Fibroblast of pulmonary artery (primary cell): ENCODE results near the gene IER5.

ENCODE experiments used
- DNase-seq: peaks from one replicate; pipeline ENCODE4 v3.0.0-alpha.2; 2010; ENCODE audit warnings: low read depth
- H3K4me3 ChIP-seq: replicated peaks from 2 replicates; pipeline ENCODE4 v1.5.1; 2011; ENCODE audit warnings: low read depth, mild to moderate bottlenecking, control low read depth, low read length, moderate library complexity
- CTCF ChIP-seq: IDR thresholded peaks from 2 replicates; pipeline ENCODE4 v1.5.1; 2011; ENCODE audit warnings: mild to moderate bottlenecking, control low read depth, low read length, inconsistent platforms; ENCODE audit errors: missing control alignments

IER5 gene

GRCh38 chr1:181083842-181084605 lies 4.5 kb upstream of the IER5 start:
- peak; percentile 74 for DNase-seq
- TF ChIP-seq CTCF, result peak; percentile 59
- no peak overlapping the region for H3K4me3 ChIP-seq

DNA sequence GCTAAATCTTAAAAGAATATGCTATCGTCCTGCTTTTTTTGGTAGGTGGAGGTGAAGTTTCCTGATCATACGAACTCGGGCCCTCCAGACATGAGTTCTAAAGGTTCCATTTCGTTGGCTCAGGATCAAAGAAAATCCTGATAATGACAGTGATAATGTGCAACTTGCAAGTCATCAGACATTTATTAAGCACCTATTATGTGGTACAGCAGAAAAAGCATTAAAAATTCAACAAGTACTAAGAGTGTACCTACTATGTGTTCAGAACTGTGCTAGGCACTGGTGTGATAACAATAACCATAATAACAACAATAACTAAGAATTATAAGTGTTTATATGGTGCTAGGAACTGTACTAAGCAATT lies 3.9 kb upstream of the IER5 start:
- DNase-seq, result no peak
- H3K4me3 ChIP-seq, result no peak overlapping the region
- no peak for TF ChIP-seq CTCF

DNA sequence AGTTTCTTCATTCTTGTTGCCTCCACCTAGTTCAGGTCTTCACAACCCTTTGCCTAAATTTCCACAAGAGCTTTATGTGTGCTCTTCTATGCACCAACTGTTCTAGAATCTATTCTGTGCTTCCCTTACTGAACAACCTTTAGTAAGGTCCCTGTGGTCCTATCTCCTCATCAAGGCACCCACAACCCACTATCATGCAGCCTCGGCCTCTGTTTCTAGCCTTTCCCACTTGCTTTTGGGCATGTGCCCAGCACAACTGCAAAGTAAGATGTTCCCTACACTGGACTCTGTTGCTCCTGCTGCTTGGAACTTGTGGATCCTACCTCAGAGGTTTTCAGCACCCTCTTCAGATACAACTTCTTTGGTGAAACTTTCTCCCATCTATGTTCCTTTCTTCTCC lies 2.4 kb upstream of the IER5 start:
- no peak for TF ChIP-seq CTCF
- no peak for DNase-seq
- H3K4me3 ChIP-seq, result no peak overlapping the region

DNA sequence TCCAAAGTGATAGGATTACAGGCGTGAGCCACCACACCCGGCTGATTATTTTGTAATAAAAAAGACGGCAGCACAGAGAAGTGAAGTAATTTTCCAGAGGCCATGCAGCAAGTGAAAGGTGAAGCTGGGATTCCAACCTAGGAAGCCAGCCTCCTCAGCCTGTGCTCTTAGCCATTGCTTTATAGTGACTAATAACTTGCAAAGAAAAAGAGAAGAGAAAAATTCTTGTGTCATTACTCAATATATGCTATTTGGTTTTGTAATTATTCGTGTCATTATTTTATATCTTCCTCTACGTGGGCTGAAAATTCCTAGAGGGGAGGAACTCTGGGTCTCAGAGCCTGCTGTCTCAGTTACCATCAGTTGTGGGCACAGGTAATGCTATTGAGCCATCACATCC lies 1.6 kb upstream of the IER5 start:
- no peak overlapping the region for H3K4me3 ChIP-seq
- peak; percentile 64 for DNase-seq
- no peak for TF ChIP-seq CTCF

GRCh38 chr1:181087400-181087901 lies 1.0 kb upstream of the IER5 start:
- no peak for TF ChIP-seq CTCF
- DNase-seq, result no peak
- no peak overlapping the region for H3K4me3 ChIP-seq

- no peak for DNase-seq
- H3K4me3 ChIP-seq, result peak overlapping the region; percentile 84
- TF ChIP-seq CTCF, result no peak
Observed at GRCh38 chr1:181089017-181089675, 646 bp downstream of the IER5 start.
